HG03565 (cell line): ENCODE measurements around the gene TMOD2.

ENCODE experiments used
- ATAC-seq: cut with Tn5 transposase; IDR thresholded peaks from one replicate; pipeline ENCODE4 v1.9.1; 2021; ENCODE audit warnings: mild to moderate bottlenecking, moderate library complexity; ENCODE audit not compliant: unreplicated experiment

Gene TMOD2

DNA sequence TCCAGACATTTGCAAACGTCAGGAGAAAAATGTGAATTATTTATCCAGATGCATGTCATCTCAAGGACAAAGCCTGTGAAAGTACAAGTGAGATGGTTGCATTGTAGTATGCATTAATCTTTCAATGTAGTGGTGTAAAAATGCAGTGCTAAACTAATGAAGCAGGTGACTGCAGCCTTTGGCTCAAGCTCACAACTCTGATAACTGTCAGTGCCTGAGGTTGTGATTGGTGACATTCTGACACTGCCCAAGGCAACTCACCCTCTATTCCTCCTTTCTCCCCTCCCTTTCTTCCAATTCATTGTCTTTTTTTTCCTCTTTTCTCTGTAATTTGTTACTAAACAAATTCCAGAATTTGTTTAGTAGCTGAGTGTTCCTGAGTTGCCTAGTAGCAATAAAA, 58.1 kb downstream of the TMOD2 start:
- no peak for ATAC-seq

DNA sequence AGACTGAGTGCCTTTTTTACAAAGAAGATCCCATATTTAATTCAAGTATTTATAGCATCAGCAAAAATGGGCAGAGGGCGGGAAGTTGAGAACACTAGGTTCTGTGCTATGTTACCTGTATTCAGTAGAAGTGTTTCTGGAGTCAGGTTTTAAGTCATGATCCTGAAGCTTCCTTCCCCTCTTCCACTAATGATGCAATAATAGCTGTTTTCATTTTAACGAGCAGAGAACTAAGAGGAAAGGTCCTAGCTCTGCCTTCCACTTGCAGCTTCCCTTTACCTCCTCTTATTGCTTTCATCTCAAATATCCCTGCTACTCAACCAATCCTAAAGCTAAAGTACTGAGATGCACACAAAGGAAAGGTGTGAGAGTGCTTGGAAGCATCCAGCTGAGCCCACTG, 61.2 kb downstream of the TMOD2 start:
- ATAC-seq = no peak

DNA sequence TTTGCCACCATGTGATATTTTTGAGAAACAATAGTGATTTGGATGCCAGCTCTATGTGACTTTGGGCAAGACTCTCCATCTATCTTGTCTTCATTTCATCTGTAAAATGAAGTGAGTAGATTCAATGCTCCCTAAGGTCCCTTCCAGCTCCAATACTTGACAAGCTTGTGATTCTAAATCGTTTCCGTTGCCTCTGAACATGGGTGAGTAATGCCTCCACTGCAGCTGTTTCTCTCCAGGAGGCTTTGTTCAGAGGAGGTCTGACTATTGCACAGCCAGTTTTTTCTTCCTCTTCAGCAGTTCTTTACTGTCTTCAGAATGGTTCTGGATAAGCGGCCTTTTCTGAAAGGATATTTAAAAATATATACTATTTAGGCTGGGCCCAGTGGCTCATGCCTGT, 63.2 kb downstream of the TMOD2 start:
- no peak for ATAC-seq

DNA sequence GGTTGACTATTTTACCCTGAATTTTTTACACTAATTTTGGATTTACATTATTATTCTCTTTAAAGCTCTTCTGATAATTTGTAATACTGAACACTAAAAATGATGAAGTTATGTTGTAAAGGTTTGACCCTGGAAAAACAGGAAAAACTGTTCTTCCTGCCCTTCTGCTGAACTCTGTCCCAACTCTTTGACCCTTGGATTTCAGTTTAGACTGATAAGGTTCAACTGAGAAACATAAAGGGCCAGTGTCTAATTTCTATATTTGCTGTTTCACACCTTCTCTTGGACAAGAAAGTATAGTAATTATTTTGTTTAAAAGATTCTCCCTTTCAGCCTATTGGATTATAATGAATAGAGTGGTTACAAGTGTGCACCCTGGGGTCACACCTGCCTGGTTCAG, 65.2 kb downstream of the TMOD2 start:
- ATAC-seq = no peak

DNA sequence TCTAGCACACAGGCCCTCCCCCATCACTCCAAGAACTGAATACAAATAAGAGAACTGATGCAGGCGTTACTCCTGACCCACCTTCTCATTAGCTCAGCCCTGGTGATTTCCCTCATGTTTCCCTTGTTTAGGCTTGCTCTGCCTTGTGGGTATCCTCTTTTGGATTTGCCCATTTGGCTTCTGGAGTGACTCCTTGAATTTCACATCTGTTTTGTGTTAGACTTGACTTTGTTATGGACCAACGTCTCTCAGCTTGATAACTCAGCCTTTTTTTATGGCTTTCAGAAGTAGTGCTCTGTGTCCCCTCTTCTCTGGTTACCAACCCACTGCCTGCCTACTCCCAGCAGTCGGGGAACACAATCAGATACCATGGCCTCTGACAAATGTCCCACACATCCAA, 66.8 kb downstream of the TMOD2 start:
- ATAC-seq = no peak

DNA sequence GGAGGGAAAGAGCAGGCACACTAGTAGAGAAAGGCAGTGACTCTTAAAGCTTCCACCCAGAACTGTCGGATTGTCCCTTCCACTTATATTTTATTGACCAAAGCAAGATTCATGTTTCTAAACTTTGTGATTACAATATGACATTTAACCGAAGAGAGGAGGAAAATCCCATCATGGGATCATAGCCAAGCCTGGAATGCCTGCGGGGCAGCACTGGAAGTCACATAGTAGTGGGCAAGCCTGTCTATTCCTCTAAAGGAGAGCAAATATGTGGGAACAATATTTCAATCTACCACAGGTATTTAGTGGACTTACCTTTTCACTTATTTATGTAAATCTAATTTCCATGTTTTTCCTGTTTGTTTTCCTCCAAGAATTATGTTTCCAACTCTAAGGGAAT, 74.3 kb downstream of the TMOD2 start:
- ATAC-seq = no peak

DNA sequence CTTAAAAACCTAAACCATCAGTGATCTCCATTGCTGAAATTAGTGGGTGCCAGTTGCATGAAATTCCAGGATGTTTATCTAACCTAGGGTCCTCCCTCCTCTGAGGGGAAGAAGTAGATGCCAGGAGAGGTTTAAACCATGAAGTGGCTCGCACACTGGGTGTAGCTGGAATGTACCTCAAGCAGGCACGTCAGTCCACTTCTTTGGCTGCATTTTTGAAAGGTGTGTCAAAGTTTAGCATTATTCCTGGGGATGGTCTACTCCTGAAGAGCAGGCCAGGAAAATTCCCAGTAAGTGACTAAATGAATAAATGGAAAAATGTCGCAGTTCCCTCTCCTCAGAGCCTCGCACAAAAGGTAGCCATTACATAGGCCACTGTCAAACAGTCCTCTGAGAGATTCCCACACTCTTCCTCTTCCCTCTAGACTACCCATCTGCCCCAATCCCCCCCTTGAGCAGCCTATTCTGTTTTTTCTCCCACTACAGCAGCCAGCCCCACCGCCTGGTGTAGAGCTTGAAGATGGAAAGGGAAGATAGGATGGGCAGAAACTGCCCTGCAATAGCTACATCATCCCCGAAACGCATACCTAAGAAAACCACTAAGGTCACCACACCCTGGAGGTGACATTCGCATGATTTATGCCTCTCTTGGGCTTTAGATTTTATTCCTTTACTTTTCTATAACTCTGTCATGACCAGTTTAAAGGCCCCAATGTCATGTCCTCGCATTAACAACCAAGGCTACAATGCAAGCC, 77.4 kb downstream of the TMOD2 start:
- ATAC-seq = no peak

DNA sequence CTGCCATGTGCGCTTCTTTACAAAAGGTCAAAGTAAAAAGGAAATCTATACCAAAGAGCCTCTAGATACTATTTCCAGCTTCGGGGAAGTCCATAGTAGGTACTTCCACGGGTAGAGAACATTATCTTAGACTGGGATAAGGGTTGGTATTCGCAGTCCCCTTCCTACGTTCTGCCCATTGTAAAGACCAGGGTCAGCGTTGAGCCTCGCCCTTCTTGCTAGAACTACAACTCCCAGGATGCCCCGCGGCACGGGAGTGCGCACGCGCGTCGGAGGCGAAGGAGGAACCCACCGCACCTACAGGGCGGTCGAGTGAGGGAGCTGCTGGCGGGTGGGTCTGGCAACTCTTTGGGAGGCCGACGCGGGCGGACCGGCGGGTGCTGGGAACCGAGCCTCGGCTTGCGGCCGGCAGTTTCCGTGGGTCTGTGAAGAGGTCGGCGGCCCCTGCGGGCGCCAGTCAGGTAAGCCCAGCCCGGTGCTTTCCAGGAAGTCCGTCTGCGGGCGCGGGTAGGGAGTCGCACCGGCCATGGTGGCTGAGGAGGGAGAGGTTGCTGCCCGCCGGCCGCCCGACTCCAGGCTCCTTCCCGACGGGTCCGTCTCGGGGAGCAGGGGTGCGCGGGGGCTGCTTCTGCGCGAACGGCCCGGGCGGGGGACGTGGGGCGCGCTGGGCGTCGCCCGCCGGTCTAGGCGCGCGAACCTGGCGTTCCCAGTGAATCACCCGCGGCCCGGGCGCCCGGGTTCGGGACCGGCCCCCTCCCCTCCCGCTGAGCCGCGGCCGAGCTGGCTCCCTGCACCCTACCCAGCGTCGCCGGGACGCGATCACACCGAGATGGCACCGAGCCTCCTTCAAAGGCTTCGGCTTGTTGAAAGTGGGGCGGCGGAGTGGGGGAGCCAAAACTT, 78.2 kb downstream of the TMOD2 start, which contains the start of gene TMOD3:
TSS of gene TMOD3 (plus strand) at position 278 of the 900 bp plus-strand sequence. CDS start 33,232 bp downstream, outside the sequence.
- ATAC-seq = peak; percentile 80

DNA sequence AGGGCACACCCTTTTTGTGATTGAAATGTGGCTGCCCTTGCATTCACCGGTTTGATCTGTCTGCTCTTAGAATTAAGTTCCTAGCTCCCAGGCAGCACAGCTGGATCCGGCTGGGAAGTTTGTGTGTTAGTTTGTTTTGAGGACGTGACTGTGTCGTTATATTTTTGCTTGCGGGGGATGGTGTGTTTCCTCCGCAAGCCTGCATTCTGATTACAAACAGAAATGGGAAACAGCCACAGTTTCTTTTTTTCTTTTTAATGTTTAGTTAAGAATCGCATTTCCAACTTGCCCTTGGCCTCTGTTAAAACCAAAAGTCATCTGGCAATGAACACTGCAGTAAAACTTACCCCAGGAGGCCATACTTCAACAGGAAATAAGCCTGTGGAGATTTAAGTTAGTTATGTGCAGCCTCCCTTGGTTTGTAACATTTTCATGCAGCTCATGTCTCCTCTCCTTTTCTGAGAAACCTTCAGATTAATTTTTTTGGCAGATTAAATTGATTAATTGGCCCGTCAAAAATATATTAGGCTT, 78.9 kb downstream of the TMOD2 start:
- no peak for ATAC-seq

DNA sequence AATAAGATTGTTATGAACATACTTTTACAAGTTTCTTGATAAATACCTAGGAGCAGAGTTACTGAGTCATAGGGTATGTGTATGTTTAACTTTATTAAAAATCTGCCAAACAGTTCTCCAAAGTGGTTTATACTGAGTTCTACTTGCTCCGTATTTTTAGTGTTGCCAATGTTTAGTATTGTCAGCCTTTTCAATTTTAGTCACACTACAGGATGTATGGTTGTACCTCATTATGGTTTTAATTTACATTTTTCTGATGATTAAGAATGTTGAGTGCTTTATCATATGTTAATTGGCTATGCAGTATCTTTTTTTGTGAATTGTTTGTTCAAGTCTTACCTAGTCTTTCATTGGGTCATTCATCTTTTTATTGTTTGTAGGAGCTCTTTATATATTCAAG, 82.4 kb downstream of the TMOD2 start:
- no peak for ATAC-seq

DNA sequence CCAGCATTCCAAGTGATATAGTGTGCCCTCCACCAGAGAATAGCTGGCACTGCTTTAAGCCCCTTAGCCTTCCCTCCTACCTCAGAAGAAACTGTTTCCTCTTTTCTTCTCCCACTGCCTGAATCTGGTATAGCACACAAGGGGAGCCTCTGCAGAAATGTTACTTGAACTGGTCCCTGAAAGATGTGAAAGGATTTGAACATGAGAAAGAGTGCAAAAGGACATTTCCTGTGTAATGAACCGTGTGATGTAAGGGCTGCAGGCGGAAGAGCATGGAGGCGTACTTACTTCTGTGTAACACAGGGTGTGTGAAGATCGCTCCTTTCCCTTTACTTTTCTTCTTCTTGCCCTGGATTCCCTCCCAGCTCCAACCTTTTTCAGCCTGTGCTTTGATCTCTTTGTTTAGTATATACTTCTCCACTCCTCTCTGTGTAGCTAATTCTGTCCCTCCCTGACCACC, 86.4 kb downstream of the TMOD2 start:
- ATAC-seq = no peak

DNA sequence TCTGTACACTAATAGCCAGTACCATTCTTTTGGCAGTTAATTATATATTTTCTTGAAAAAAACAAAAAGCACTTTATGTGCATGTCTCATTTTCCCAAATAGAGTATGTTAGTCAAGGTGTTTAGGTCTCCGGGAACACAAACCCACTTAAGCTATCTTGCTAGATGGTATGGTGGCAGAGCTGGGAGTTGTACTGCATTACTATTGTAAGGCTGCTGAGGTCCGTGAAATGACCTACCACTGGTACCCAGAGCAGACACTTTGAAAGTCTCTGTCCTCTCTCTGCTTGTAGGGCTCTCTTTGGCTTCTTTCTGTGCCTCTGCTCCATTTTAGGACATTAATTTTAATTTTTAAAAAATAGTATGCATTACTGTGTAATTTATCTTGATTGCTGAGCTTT, 86.9 kb downstream of the TMOD2 start:
- ATAC-seq = no peak

DNA sequence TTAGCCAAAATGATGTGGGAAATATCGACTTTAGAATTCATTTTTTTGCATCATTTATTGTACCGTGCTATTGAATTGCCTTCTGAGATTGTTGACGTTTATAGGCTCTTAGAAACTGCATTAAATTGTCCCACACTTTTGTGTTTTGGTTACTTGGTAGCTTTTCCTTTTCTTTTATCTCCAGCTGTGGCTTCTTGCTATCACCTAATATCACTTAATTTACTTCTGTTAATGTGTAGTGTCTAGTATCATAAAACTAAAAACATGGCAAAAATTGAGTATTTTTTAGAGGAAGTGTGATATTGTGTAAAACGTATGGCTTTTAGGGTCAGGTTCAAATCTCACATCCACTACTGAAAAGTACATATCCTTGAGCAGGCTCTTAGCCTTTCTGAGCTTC, 89.3 kb downstream of the TMOD2 start:
- ATAC-seq = no peak

DNA sequence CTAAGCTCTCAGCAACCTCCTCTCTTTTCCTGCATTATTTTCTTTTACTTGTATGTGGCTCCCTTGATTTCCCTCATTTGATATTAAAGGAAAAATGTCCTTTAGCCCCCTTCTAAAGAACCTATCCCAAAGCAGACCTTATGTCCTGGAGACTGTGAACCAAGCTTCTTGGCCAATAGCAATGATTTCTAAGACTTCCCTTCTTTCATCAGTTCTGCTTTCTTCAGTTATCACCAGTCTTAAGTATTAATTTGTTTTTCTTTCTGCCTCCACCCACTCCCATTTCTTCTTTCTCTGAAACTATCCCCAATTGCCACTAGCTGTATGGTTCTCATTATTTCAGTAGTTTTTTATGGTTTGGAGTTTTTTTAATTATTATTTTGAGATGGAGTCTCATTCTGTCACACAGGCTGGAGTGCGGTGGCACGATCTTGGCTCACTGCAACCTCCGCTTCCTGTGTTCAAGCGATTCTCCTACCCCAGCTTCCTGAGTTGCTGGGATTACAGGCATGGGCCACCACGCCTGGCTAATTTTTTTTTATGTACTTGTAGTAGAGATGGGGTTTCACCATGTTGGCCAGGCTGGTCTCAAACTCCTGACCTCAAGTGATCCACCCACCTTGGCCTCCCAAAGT, 90.1 kb downstream of the TMOD2 start:
- no peak for ATAC-seq

DNA sequence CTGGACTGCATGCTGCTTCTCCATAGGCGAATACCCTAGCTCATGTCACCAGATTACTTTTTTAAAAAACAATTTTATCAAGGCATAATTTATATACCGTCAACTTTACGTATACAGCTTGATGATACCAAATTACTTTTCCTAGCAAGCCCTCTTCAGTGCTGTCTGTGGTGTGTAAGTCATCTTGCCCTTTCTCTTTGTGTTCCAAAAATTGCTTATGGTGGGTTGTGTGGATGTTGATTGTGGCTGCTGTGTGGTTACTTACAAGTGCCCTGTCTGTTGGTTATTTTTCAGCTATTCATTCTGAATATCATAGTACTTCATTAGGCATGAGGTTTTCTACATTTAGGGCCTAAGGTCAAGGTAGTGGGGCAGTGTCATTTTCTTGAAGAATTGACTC, 90.9 kb downstream of the TMOD2 start:
- no peak for ATAC-seq

DNA sequence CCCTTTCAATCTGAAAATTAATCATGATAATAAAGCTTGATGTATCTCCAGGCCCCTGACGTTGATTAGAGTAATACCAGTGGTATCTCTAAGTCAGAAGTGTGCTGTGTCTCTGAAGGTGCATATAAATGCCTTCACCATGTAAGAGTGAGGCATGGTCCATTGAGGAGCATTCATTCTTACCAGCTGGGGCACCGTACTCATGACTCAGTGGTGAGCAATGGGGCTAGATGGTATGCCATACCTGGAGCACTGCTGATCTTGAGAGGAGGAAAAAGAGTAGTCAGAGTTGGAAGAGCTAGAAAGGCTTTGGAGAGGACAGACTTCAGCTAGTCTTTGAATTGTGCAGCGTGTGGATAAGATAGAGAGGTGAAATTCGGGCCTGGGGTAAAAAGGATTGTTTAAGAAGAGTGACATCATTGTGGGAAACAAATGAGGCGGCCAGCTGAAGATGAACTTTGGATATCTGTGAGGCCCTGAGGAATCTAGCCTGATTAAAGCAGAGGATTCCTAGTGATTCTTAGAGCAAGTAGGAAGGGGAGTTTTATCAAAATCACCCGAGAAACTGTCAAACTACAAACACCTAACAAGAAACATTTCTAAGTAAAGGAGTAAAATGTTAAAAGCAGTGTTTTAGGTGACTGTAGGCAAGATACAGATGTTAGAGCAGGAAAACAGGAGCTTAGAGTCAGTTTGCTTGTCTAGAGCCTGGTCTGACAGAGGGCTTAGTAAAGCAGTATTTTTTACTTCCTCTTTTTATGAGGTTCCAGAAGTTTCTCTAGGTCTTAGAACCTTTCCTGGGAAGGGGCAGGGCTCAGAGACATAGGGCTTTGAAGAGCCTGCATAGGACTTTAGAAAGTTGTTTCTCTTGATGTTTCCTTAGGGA, 91.7 kb downstream of the TMOD2 start:
- ATAC-seq = no peak

DNA sequence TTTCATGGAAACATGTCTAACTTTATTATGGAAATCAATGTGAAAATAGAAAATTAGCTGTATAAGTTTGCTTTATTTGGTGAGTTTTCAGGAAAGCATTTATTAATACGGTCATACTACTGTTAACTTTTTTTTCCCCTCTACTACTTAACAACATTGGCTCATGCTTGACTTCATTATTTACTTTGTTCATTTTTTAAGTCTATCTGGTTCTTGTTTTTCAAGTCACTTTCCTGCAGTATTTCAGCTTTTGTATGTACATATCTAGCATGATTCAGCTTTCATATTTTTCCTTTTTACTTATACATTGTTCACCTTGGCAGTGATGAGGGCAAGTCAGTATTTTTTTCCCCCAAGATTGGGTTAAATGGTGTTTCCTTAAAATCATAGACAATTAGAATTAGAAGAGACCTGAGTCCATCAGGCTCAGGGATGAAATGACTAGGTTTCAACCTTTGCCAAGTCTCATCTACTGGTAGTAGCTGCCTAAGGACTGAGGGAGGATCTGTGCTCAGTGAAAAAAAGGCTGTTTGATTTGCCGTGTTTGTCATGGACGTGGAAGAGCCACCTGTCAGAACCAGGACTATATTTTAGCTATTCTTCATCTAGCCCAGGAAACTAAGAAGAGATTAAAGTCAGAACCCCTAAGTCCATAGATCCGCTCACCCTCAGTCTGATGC, 93.5 kb downstream of the TMOD2 start:
- ATAC-seq = no peak

DNA sequence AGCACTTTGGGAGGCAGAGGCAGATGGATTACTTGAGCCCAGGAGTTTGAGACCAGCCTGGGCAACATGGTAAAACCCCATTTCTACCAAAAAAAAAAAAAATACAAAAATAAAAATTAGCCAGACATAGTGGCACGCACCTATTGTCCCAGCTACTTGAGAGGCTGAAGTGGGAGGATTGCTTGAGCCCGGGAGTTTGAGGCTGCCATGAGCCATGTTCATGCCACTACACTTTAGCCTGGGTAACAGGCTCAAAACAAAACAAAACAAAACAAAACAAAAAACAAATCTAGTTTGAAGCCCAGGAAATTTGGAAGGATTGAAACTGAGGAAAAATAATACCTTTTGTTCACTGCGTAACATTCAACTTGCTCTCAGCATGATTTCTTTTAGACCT, 94.7 kb downstream of the TMOD2 start:
- ATAC-seq = no peak

DNA sequence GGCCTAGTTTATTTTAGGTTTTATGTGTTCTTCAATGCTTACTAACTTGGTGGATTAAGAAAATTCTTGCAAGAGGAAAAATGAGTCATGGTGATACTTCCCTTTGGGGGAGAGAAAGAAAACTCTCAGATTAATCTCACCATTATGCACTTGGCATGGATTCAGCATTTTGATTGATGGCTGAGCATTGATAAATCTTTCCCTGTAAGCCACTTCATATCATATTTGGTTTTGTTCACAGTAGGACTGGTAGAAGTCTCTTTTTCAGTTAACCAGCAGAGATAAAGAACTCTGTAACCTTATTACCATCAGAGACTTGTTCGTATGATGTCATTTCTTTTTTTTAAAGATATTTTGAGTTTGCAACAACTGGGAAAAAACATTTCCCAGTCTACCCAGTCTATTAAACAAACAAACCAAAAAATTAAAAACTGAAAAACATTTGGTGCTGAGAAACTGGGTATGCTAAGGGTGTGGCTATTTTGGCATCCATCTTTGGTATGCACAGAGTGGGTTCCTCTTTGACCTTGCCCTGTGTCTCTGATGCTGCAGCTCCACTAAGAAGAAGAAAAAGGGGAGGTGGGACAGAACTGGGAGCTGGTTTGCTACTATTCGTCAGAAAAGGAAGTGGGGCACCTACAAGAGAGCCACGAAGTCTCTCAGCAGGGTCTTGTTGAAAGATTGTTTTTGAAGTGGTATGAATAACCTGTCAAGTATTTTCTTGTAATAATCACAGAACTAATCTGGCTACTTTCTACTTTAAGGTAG, 95.2 kb downstream of the TMOD2 start:
- no peak for ATAC-seq
